ENCODE measurements around the gene COL16A1.

The COL16A1 gene

GRCh38 chr1:31663622-31664452 lies 40.0 kb downstream of the COL16A1 start:
- DNase-seq: no peak

GRCh38 chr1:31662463-31662862 lies 41.4 kb downstream of the COL16A1 start:
- no peak for DNase-seq

DNA sequence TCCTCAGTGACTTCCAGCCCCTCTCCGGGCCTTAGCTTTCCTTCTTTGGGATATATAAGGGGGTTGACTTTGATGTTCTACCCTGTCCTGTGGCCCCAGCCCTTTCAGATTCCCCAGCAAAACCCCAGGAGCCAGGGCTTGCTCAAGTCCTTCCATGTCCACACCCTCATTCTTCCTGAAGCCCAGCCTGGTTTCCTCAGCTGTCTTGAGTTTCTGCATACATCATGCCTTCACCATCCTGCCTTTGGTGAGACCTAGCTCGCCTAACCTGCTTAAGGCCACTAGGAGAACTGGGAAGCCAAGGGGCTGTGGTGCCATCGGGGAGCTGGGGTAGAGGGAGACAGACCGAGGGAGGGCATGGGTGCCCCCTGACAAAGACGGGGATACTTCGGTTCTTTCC lies 42.0 kb downstream of the COL16A1 start:
- no peak for DNase-seq

- no peak for DNase-seq
Observed at GRCh38 chr1:31660871-31661455, 42.9 kb downstream of the COL16A1 start.

- DNase-seq: no peak
Observed at GRCh38 chr1:31659889-31660288, 43.9 kb downstream of the COL16A1 start.

GRCh38 chr1:31658721-31659120 lies 45.1 kb downstream of the COL16A1 start:
- no peak for DNase-seq

- DNase-seq: no peak
Observed at GRCh38 chr1:31657972-31658510, 45.8 kb downstream of the COL16A1 start.

GRCh38 chr1:31657020-31657804 lies 46.6 kb downstream of the COL16A1 start:
- DNase-seq: no peak

DNA sequence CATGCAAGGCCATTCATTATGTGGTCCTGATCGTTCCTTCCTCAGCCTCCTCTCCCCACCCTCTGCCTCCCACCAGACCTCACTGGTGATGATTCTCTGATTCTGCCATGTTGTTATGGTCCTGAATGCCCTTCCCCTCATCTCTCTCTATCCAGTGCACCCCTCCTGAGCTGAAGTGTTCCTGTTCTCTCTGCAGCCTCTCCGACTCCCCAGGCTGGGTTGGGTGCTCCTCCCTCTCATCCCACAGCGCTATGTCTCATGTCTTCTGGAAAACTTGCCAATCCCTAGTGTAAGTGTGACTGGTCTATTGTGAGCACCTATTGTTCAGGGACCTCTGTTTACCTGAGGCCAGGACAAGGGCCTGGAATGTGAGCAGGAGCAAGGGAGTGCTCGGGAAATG lies 48.1 kb downstream of the COL16A1 start:
- no peak for DNase-seq

- DNase-seq: no peak
Observed at GRCh38 chr1:31655104-31655503, 48.7 kb downstream of the COL16A1 start.

DNA sequence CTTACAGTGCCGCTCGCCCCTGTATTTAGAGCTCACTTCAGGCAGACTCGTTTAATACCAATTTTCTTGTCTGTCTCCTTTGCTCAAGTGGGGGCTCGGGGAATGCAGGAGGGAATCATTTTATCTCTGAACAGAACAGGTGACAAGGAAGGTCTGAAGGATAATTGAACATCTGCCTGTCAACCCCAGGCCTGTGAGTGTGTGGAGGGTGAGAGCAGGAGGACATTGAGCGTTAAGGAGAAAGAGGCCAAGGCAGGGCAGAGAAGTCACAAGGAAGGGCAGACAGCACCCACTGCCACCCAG lies 49.4 kb downstream of the COL16A1 start:
- DNase-seq: no peak

GRCh38 chr1:31653717-31654473 lies 49.9 kb downstream of the COL16A1 start:
- no peak for DNase-seq

GRCh38 chr1:31652891-31653499 lies 50.8 kb downstream of the COL16A1 start:
- no peak for DNase-seq

- DNase-seq: no peak
Observed at GRCh38 chr1:31651766-31652165, 52.1 kb downstream of the COL16A1 start.

DNA sequence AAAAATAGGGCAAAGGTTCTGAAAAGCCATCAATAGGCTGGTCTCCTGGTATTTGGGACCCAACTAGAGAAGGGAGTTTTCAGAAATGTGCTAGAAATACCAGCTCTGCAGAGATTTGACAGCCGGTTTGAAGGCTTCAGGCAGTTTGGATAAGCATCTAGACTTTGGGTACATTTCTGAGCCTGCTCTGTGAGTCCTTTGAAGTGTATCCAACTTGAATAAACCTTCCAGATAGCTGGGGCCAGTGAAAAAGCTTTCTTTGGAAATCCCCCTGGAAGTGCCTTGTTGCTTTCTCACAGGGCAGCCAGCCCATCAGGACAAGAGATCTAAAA lies 52.8 kb downstream of the COL16A1 start:
- no peak for DNase-seq

DNA sequence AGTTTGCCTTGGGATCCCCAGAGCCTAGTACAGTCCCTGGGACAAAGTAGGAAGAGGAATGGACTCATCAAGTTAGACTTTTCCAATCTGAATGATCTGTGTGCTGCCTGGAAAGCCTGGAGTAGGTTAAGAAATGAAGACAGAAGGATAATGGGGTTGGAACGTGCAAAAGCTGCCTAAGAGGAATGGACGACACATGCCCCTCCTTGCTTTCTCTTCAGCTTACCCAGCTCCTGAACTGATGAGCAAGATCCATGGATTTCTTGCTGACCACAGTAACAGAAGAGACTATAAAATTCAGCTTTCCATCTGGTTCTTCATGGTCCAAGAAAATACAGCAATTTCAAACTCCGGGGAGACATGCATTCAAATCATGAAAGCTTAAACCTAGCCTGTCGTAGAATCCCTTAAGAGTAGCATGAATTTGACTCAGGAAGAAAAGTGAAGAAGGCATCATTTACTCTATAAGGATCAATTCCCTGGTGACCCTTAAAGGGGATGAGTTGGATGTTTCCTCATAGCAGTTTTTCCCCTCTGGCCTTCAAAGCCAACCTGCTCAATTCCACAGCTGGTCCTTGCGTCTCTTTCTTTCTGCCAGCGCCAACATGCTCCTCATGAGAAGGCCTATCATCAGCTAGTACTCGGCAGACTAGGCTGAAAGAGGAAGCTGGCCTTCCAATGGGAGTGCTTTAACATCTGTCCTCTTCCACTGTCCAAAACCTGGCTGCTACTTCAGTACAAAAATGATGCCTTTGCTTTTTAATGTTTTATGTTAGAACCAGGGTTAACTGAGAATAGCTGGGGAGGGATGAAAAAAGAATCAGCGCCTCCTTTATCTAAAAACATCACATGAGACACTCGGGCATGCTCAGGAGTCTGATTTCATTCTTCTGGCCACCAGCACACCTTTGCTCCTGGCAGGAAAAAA lies 53.4 kb downstream of the COL16A1 start:
- no peak for DNase-seq

DNA sequence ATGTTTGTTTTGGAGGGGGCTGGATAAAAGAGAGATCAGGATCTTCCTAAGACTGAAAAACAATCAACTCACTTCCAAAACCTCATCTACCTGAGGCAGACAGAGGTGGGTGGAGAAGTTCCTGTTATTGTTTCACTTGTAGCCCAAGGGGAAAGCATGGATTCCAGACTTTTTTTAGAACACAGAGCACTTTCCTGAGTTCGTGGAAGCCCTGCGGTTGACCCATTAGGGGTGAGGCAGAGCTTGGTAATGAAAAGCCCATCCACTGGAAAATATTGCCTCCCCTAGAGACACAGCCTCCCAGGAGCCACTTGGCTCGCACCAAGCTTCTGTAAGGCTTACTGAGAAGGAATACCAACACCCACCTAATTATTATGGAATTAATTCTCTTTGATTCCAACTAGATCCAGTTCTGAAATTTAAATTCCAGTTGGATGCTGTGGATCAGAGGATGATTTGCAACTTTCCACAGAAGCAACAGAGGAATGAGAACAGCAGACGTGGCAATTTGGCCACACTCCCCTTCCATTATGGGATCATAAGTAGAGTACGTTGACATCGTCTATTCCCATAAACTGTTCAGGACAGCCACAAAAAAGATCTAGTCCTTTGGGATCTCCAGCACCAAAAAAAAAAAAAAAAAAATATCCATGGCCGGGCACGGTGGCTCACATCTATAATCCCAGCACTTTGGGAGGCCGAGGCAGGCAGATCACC lies 55.0 kb downstream of the COL16A1 start:
- DNase-seq: no peak

GRCh38 chr1:31648190-31648589 lies 55.6 kb downstream of the COL16A1 start:
- no peak for DNase-seq

- no peak for DNase-seq
Observed at GRCh38 chr1:31647106-31647505, 56.7 kb downstream of the COL16A1 start.

- no peak for DNase-seq
Observed at GRCh38 chr1:31646259-31646960, 57.4 kb downstream of the COL16A1 start.
